ENCODE results near the gene TMEM74B.
A peak's percentile ranks its signal among the peaks of the same experiment; 100 is the strongest.
"Not testable (repeated sequence)": the region's sequence is repeated elsewhere in the genome, so short reads cannot be mapped to it uniquely, and the experiment has no call there.

Gene TMEM74B

GRCh38 chr20:1184638-1185315, at the start of gene TMEM74B:
Gene TMEM74B, minus strand, starts transcription at chr20:1184981. Its CDS starts 1,180 bp downstream, at chr20:1183801.
- DNase-seq: peak in 1 of 2 experiments; percentile 19

DNA sequence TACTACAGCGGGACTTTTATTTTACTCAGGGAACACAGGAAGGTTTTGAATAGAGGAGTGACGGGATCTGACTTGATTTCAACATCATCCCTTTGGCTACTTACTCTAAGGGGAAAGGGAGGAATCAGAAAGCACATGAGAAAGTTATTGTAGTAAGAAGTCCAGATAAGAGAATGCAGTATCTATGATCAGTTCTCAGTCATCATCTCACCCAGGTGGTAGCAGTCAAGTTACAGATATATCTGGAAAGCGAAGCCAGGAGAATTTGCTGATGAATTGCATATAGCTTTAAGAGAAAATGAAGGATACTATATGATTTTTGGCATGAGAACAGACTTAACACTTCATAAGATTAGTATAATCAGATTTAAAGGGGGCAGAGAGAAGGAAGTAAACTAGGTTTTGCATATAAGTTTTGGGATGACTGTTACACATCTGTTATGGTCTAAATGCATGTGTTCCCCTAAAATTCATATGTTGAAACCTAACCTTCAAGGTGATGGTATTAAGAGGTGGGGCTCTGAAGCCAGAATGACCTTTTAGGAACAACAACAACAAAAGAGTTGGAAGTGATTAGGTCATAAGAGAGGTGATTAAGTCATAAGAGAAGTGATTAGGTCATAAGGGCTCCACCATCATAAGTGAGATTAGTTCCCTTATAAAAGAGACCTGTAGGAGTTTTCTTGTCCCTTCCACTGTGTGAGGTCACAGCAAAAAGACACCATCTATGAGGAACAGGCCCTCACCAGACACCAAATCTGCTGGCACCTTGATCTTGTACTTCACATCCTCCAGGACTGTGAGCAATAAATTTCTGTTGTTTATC, 47.7 kb upstream of the TMEM74B start:
- DNase-seq: no peak

GRCh38 chr20:1229541-1229940, 44.8 kb upstream of the TMEM74B start:
- DNase-seq: no peak

DNA sequence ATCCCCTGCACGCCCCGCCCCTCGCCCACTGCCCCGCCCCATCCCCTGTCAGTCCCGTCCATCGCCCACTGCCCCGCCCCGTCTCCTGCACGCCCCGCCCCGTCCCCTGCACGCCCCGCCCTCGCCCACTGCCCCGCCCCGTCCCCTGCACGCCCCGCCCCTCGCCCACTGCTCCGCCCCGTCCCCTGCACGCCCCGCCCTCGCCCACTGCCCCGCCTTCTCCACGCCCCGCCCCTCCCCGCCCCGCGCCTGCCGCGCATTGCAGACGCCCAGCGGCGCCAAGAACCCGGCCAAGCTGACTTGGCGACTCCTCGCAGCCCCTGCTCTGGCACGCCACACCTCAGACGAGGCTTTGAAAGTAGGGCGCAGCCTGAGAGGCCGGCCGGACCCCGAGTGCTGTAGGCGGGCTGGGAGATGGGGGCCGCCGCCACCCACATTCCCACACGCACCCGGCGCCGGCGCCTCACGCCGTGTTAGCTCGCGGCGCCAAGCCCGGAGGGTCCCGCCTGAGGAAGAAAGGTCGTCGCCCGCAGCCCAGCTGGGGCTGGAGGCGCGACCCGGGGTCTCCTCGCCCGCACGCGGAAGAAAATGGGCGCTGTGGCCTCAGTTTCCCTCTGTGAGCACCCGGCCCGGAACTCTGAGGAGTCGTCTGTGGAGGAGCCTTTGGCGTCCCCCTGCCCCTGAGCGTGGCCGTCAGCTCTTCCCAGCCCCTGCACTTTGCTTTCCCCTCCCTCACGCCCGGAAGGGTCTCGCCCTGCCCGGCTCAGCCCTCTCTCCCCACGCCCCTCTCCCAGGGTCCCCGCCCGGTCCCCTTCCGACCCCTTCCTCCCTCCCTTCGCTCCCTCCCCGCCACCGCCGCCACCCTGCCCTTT, 41.2 kb upstream of the TMEM74B start, which contains the start of gene RAD21L1:
Gene RAD21L1, plus strand, starts transcription at position 262 of the 872 bp plus-strand sequence. CDS start 2,410 bp downstream, outside the sequence.
- DNase-seq: peak; percentile 48 to 62

- DNase-seq: peak in 1 of 2 experiments; percentile 44
Observed at GRCh38 chr20:1225263-1225782, 40.5 kb upstream of the TMEM74B start.

- no peak for DNase-seq
Observed at GRCh38 chr20:1224205-1224890, 39.6 kb upstream of the TMEM74B start.

DNA sequence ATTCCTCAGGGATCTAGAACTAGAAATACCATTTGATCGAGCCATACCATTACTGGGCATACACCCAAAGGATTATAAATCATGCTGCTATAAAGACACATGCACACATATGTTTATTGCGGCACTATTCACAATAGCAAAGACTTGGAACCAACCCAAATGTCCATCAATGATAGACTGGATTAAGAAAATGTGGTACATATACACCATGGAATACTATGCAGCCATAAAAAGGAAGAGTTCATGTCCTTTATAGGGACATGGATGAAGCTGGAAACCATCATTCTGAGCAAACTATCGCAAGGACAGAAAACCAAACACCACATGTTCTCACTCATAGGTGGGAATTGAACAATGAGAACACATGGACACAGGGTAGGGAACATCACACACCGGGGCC, 38.0 kb upstream of the TMEM74B start:
- not testable (repeated sequence) for DNase-seq

DNA sequence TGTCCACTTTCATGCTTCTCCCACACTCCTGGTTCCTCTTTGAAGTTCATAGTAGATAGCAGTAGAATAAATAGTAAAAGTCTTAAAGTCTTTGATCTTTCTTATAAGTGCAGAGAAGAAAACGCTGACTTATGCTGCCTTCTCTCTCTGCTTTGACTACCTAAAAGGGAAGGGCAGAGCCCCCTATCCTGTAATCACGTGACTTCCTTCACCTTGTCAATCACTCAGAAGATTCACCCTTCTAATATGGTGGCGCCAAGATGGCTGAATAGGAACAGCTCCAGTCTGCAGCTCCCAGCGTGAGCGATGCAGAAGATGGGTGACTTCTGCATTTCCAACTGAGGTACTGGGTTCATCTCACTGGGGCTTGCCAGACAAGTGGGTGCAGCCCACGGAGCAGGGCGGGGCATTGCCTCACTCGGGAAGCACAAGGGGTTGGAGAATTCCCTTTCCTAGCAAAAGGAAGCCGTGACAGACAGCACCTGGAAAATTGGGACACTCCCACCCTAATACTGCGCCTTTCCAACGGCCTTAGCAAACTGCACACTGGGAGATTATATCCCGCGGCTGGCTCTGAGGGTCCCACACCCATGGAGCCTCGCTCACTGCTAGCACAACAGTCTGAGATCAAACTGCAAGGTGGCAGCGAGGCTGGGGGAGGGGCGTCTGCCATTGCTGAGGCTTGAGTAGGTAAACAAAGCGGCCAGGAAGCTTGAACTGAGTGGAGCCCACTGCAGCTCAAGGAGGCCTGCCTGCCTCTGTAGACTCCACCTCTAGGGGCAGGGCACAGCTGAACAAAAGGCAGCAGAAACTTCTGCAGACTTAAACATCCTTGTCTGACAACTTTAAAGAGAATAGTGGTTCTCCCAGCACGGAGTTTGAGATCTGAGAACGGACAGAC, 32.0 kb upstream of the TMEM74B start:
- DNase-seq: not testable (repeated sequence)

DNA sequence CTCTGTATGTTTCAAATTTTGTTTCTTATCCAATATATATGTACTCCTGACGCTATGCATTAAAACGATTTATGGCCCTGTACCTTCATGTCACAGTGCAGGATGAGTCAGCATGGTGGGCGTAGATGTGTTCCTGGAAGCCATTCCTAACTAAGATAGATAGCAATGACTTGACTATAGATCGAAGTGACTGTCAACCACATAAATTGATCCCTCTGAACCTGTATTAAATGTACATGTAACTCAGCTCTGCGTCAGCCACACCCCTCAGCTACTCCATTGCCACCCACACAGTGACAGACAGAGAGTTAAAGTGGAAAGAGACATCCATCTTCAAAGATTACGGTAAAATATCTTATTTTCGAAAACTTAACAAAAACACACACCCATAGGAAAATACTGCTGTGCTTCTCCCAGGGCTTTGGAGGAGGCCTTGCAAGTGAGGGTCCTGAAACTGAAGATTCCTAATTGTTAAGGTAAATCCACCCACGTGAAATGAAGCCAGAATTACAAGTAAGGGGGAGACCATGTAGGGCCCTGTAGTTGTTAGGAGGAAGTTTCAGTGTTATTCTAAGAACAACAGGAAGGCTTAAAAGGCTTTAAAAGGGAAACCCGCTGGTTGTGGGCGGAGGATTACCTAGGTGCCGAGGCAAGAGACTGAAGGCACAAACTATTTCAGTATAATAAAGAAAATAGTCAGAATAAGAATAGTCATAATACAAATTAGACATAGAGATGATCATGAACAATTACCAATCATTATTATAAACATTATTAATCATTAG, 30.8 kb upstream of the TMEM74B start:
- no peak for DNase-seq

DNA sequence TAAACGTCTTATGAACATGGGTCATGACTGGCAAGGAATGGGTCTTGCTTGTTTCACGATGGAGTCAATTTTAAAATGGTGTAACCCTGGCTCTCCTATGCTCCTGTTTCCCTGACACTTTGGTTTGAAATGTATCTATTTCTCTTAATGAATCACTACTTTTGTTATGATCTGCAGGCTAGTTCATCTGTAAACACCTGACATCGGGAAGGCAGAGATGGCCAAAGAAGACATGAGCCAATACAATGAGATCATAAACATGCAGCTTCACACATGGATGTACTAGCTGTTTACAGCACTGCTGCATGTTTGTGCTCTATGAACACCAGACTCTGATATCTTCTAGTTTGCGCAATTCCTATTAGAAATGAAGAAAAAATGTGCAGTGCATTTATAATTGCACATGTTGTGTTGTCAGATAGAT, 30.1 kb upstream of the TMEM74B start:
- DNase-seq: no peak

DNA sequence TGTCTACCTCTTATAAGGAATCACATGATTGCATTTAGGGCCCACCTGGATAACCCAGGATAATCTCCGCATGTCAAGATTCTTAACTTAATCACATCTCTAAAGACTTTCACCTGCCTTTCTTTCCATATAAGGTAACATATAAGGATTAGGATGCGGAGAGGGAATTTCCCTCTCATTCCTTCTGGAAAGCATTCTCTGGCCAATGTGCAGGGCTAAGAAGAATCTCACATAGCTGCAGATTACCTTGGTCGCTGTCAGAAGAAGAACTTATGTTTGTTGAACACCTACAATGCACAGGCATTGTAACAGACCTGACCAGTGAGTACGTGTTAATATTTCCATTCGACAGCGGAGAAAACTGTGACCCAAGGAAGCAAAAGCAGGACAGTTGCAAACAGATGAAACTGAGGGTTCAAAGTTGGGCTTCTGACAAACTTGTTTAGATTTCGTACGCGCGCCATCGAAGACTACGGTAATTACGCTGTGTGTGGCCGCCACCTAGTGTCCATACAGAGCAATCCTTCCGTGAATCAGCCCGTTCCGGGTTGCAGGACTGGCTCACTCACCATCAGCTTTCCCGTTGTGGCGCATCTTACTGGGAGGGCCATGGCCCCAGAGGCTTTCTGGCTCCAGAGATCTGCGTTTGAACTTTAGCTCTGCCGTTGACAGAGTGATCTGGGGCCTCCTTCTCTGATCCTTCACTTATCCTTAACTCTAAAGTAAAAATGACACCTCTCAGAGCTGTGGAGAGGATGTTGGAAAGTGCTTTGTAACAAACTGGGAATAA, 28.0 kb upstream of the TMEM74B start:
- DNase-seq: peak; percentile 32 to 84

GRCh38 chr20:1212023-1212422, 27.2 kb upstream of the TMEM74B start:
- DNase-seq: no peak

- no peak for DNase-seq
Observed at GRCh38 chr20:1210501-1210900, 25.7 kb upstream of the TMEM74B start.

GRCh38 chr20:1209447-1210387, 24.9 kb upstream of the TMEM74B start:
- peak in 1 of 2 experiments; percentile 23 for DNase-seq

DNA sequence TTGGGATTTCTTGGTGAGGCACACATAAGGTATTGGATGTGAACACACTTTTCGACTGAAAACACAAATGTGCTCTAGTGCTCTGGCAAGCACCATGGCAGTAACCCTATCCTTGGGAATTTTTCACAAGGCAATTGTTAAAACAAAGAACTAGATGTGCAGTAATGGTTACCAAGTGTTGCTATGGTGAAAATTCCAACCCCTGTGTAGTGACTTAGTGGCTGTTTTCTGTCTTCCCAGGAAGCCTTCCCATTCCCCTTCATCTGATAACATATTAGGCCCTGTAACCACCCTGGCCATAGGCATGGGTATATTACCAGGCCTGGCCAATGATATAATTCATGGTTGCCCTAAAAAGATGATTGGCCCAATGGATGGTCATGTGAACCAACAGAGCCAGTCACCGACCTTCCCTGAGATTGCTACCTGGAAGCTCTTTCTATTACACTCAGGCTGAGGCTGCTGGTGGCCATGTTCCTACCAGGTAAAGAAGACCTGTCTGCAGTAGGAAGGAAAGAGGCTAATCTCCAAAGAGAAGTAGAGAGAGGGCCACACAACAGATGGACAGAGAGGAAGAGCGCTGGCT, 22.6 kb upstream of the TMEM74B start:
- DNase-seq: no peak

DNA sequence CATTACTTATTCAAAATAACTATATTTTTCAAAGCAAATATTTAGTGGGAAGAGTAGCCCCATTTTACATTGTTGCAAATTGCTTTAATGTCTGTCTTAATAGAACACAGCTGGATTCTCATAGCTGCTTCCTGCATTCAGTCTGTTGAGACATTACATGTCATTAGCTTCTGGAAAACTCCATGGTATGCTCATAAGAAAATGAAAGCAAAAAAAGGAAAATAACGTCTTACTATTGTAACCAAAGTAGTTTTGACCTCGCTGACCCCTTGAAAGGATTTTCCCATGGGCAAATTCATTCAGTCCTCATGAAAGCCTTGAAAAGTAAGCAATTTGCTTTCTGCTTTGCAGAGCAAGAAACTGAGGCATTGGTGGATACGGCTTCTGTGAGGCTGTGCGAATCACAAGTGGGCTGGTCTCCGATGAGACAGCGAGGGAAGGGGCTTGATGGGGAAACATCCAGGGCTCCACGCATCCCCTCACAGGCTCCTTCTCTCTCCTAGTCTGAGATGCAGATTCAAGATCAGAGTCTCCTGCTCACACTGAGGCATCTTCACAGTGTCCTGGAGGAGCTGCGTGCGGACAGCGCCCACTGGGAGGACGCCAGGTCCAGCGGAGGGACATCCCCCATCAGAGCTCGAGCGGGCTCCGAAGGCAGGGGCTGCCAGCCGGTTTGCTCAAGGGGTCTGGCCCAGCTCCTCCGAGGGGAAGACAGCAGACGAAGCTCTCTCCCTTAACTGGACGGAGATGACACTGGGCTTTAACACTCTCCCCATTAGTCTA, 21.8 kb upstream of the TMEM74B start:
- no peak for DNase-seq

GRCh38 chr20:1205802-1206201, 21.0 kb upstream of the TMEM74B start:
- DNase-seq: no peak

Data from NCI-H524 (cell line).